Adrenal gland (tissue), 12 donors: ENCODE results near the gene COQ3. TPM values are rescaled to one million over a fixed set of nuclear protein-coding genes. Genes with fewer than 3 reads are reported as not detected.

ENCODE experiments used
- DNase-seq, 7 donors: peaks; one replicate each; pipeline ENCODE4 v3.0.0-alpha.2; 2019 to 2020
- H3K27ac ChIP-seq, 5 donors: fragments of 200-600 bp; sonication (generic) in 4 of 5; 1 replicate in 3 of 5; 2 replicates in 2 of 5; pipeline versions ENCODE4 v1.5.1 to v1.8.0; 2016 to 2020; ENCODE audit warnings: mild to moderate bottlenecking in 1 of 5
- H3K27me3 ChIP-seq: fragments of 200-600 bp; 2 replicates; pipeline ENCODE4 v1.8.0; 2021
- H3K36me3 ChIP-seq, 2 donors: fragments of 200-600 bp; replicated peaks in 1 of 2; 1 replicate in 1 of 2; 2 replicates in 1 of 2; pipeline versions ENCODE4 v1.5.1 to v1.8.0; 2018 to 2022
- H3K4me1 ChIP-seq, 2 donors: fragments of 200-600 bp; replicated peaks in 1 of 2; 1 replicate in 1 of 2; 2 replicates in 1 of 2; pipeline versions ENCODE4 v1.5.1 to v1.8.0; 2018 to 2021
- H3K4me3 ChIP-seq, 4 donors: fragments of 200-600 bp; sonication (generic) in 3 of 4; one replicate each; pipeline ENCODE4 v1.5.1; 2016 to 2018
- H3K9me3 ChIP-seq, 3 donors: fragments of 200-600 bp; sonication (generic) in 1 of 3; replicated peaks in 1 of 3; 1 replicate in 2 of 3; 2 replicates in 1 of 3; pipeline versions ENCODE4 v1.5.1 to v1.8.0; 2016 to 2021
- POLR2A ChIP-seq, 2 donors: fragments of 450-650 bp; IDR thresholded peaks; one replicate each; pipeline ENCODE4 v1.6.1; 2017; ENCODE audit warnings: antibody characterized with exemption in 2 of 2, mild to moderate bottlenecking in 2 of 2, moderate library complexity in 1 of 2
- WGBS, 4 donors: extraction: QIAGEN DNeasy Blood & Tissue Kit in 2 of 4; methylation state at CpG; one replicate each; pipeline versions ENCODE4 v1.1.5 to v1.1.7; 2013 to 2017; 5-methylcytosine and 5-hydroxymethylcytosine counted together
- intact Hi-C, 2 donors: fragments of 100-400 bp; cut with DNase I; formaldehyde crosslinking; loops; one replicate each; pipeline versions ENCODE4 v1.14.1 to v1.15.0; 2022 to 2023
- polyA plus RNA-seq, 3 donors: library from polyadenylated mRNA; stranded (reverse); fragments of 200-250 nt in 2 of 3; fragments of 350-450 nt in 1 of 3; fragmentation: Illumina TruSeq in 1 of 3; extraction: RNeasy Lipid Tissue Mini Kit (QIAGEN cat#74804) in 1 of 3; gene quantifications; one replicate each; pipeline ENCODE4 v1.2.3, GENCODE V29; 2013 to 2014
- total RNA-seq, 9 donors: library from RNA; depleted of rRNA in 4 of 9; stranded (reverse); fragments of >200 nt in 4 of 9; fragments of 120-200 nt in 1 of 9; fragmentation: NEBNext Ultra II Directional in 1 of 9; extraction: Animal tissue kit (Norgen Biotek cat#: 25700) in 1 of 9; gene quantifications; one replicate each; pipeline versions ENCODE4 v1.1.0 to v1.2.4, GENCODE V29; 2013 to 2023
- TF ChIP-seq, protein P1 (sequence below), 6 experiments: fragments of 450-650 bp in 4 of 6; fragments of 200-600 bp in 2 of 6; sonication (generic) in 1 of 6; IDR thresholded peaks; 1 replicate in 5 of 6; 2 replicates in 1 of 6; pipeline versions ENCODE4 v1.5.1 to v1.8.0; 2016 to 2021; ENCODE audit warnings: antibody characterized with exemption in 6 of 6, mild to moderate bottlenecking in 2 of 6, moderate library complexity in 1 of 6
- donor health status: healthy with polysubstance abuse.
- donor health status: Bipolar disorder and iron deficiency.
- donor health status: DM: yes; HTN: yes; CAD: no.
- donor health status: DM: no; HTN: no; CAD: no.
- donor health status: DM: no; HTN: no; CAD: no.
- donor health status: DM: yes; HTN: yes; CAD: no.

COQ3 gene
- total and polyA plus RNA-seq, 12 donors, result 2.9 to 25.8 (median 9.5) TPM

DNA sequence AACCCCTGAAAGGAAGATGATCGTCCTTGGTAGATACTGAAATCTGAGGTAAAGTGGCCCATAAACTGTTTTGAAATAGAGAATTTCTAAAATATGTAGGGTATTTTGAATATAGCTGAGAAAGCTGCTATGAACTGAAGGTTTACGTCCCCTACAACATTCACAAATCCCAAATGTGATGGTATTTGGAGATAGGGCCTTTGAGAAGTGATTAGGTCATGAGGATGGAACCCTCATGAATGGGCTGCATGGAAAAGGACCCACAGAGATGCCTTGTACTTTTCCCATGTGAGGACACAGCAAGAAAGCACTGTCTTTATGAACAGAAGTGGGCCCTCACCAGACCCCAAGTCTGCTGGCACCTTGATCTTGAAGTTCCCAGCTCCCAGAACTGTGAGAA lies 37.9 kb upstream of the COQ3 start:
- DNase-seq, result no peak
- Histone ChIP-seq H3K4me1 (peaks cover 7 to 15% of the 10 kb centered on the region in 2 donors), H3K27ac (no peak overlapping the region), H3K36me3 (peaks cover 0 to 9% of the 10 kb centered on the region in 2 donors), H3K4me3 (no peak overlapping the region), H3K27me3 (no peaks in the 10 kb centered on the region), H3K9me3 (no peaks in the 10 kb centered on the region)
- WGBS, 4 donors, result 94 to 100% (median 97%) methylated on average over 2 of the region's 2 CpGs
- TF ChIP-seq, protein P1, sequence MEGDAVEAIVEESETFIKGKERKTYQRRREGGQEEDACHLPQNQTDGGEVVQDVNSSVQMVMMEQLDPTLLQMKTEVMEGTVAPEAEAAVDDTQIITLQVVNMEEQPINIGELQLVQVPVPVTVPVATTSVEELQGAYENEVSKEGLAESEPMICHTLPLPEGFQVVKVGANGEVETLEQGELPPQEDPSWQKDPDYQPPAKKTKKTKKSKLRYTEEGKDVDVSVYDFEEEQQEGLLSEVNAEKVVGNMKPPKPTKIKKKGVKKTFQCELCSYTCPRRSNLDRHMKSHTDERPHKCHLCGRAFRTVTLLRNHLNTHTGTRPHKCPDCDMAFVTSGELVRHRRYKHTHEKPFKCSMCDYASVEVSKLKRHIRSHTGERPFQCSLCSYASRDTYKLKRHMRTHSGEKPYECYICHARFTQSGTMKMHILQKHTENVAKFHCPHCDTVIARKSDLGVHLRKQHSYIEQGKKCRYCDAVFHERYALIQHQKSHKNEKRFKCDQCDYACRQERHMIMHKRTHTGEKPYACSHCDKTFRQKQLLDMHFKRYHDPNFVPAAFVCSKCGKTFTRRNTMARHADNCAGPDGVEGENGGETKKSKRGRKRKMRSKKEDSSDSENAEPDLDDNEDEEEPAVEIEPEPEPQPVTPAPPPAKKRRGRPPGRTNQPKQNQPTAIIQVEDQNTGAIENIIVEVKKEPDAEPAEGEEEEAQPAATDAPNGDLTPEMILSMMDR (IDR thresholded peaks at IDR 0.05), result no peak
- TF ChIP-seq POLR2A (IDR thresholded peaks at IDR 0.05), result no peak
- intact Hi-C loops, result no loop called here

DNA sequence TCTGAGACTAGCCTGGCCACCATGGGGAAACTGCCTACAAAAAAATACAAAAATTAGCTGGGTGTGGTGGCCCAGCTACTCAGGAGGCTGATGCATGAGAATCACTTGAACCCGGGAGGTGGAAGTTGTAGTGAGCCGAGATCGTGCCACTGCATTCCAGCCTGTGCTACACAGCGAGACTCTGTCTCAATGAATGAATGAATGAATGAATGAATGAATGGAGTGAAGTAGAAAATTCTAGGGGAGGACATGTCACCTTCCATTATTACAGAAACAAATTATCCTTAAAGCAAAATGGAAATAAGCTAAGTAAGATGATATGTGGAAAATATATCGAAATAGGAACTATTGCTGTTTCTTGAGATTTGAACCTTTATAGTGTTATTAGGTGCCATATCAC lies 34.0 kb upstream of the COQ3 start:
- Histone ChIP-seq H3K4me1 (peaks cover 15 to 40% of the 10 kb centered on the region in 2 donors), H3K27me3 (no peaks in the 10 kb centered on the region), H3K9me3 (no peaks in the 10 kb centered on the region), H3K36me3 (peaks cover 0 to 9% of the 10 kb centered on the region in 2 donors), H3K27ac (no peak overlapping the region), H3K4me3 (no peak overlapping the region)
- intact Hi-C loops, result no loop called here
- no peak for TF ChIP-seq POLR2A (IDR thresholded peaks at IDR 0.05)
- TF ChIP-seq, protein P1 (IDR thresholded peaks at IDR 0.05), result no peak
- 91 to 99% (median 97%) methylated on average over 5 of the region's 5 CpGs for WGBS, 4 donors
- no peak for DNase-seq

DNA sequence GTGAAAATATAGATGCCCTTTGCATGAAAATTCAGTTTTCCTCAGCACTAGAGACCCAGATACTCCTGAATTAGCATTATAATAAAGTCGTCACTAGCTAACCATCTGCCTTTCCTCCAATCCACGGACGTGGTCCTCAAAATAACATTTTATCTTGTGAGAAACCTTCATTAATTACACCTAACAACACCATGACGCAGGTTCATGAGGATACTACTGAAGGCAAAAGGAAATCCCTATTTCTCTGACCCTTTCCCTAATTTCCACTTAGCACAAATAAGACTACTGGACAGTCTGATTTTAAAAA lies 32.4 kb upstream of the COQ3 start:
- TF ChIP-seq, protein P1 (IDR thresholded peaks at IDR 0.05), result no peak
- no peak for TF ChIP-seq POLR2A (IDR thresholded peaks at IDR 0.05)
- intact Hi-C loops, result no loop called here
- WGBS, 4 donors, result 18 to 40% (median 24%) methylated on average over 4 of the region's 4 CpGs

DNA sequence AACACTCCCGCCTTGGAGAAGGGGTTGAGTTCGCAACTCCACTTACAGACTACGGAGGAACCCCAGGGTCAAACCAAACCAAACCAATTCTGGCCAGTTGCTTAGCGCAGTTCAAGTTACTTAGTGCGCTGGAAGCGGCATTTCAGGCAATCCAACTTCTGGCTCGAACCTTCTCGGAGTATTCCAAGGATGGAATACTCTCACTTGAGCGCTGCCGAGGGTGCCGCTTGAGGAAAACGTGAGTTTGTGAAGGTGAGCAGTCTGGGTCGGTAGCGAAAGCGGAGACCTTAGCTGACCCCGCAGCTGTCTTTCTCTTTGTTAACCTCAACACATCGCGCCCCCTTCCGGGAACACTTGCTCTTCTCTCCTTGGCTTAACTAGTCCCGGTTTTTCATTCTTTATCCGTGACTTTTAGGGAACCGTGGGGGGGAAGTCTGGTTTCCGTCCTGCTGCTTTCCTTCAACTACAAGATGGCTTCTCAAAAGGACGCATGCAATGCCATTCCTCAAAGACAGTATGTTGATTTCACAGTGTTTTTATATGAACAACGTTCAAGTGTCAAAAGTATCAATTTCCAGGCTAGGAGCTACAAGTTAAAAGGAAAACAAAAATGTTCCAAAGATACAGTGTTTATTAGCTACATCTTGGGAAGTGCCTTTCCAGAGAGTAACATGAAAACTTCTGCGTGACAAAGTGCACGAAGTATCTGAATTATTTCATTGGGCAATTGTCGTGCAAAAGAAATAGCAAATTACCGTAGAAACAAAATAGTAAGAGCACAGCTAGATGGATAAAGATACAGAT lies 31.9 kb upstream of the COQ3 start:
- H3K4me3 ChIP-seq, result peak overlapping the region; percentile 44 to 98 (median 86)
- H3K9me3 ChIP-seq, result no peaks in the 10 kb centered on the region
- peak; percentile 82 to 95 (median 89) for DNase-seq
- peaks cover 21 to 59% of the 10 kb centered on the region in 2 donors for H3K4me1 ChIP-seq
- no peaks in the 10 kb centered on the region for H3K27me3 ChIP-seq
- peak overlapping the region; percentile 88 to 99 (median 98) for H3K27ac ChIP-seq
- intact Hi-C loops, result no loop called here
- 0 to 2% (median 1%) methylated on average over 22 to 29 of the region's 29 CpGs for WGBS, 4 donors
- no peak for TF ChIP-seq POLR2A (IDR thresholded peaks at IDR 0.05)
- TF ChIP-seq, protein P1 (IDR thresholded peaks at IDR 0.05), result peak in 4 of 6 experiments; percentile 30 to 48 (median 36)
- H3K36me3 ChIP-seq, result peaks cover 0 to 3% of the 10 kb centered on the region in 2 donors

More for the DNA sequence above, 32.4 kb upstream of the COQ3 start:
- H3K27me3 ChIP-seq, result no peaks in the 10 kb centered on the region
- peak overlapping the region in 2 of 4 donors; percentile 76 to 98 for H3K4me3 ChIP-seq
- peaks cover 20 to 54% of the 10 kb centered on the region in 2 donors for H3K4me1 ChIP-seq
- peak overlapping the region; percentile 88 to 99 (median 98) for H3K27ac ChIP-seq
- H3K36me3 ChIP-seq, result peaks cover 0 to 9% of the 10 kb centered on the region in 2 donors
- no peak for DNase-seq
- no peaks in the 10 kb centered on the region for H3K9me3 ChIP-seq
